Adrenal gland (tissue), 19 donors: ENCODE measurements around the gene LSM14B. TPM values are rescaled to one million over a fixed set of nuclear protein-coding genes. Genes with fewer than 3 reads are reported as not detected.

Source experiments
- DNase-seq, 7 donors: peaks; one replicate each; pipeline ENCODE4 v3.0.0-alpha.2; 2019 to 2020
- H3K27ac ChIP-seq, 5 donors: fragments of 200-600 bp; sonication (generic) in 4 of 5; 1 replicate in 3 of 5; 2 replicates in 2 of 5; pipeline versions ENCODE4 v1.5.1 to v1.8.0; 2016 to 2020; ENCODE audit warnings: mild to moderate bottlenecking in 1 of 5
- H3K27me3 ChIP-seq: fragments of 200-600 bp; 2 replicates; pipeline ENCODE4 v1.8.0; 2021
- H3K36me3 ChIP-seq, 2 donors: fragments of 200-600 bp; replicated peaks in 1 of 2; 1 replicate in 1 of 2; 2 replicates in 1 of 2; pipeline versions ENCODE4 v1.5.1 to v1.8.0; 2018 to 2022
- H3K4me1 ChIP-seq, 2 donors: fragments of 200-600 bp; replicated peaks in 1 of 2; 1 replicate in 1 of 2; 2 replicates in 1 of 2; pipeline versions ENCODE4 v1.5.1 to v1.8.0; 2018 to 2021
- H3K4me3 ChIP-seq, 4 donors: fragments of 200-600 bp; sonication (generic) in 3 of 4; one replicate each; pipeline ENCODE4 v1.5.1; 2016 to 2018
- H3K9me3 ChIP-seq, 3 donors: fragments of 200-600 bp; sonication (generic) in 1 of 3; replicated peaks in 1 of 3; 1 replicate in 2 of 3; 2 replicates in 1 of 3; pipeline versions ENCODE4 v1.5.1 to v1.8.0; 2016 to 2021
- CTCF ChIP-seq, 6 experiments: fragments of 450-650 bp in 4 of 6; fragments of 200-600 bp in 2 of 6; sonication (generic) in 1 of 6; IDR thresholded peaks; 1 replicate in 5 of 6; 2 replicates in 1 of 6; pipeline versions ENCODE4 v1.5.1 to v1.8.0; 2016 to 2021; ENCODE audit warnings: antibody characterized with exemption in 6 of 6, mild to moderate bottlenecking in 2 of 6, moderate library complexity in 1 of 6
- POLR2A ChIP-seq, 2 donors: fragments of 450-650 bp; IDR thresholded peaks; one replicate each; pipeline ENCODE4 v1.6.1; 2017; ENCODE audit warnings: antibody characterized with exemption in 2 of 2, mild to moderate bottlenecking in 2 of 2, moderate library complexity in 1 of 2
- WGBS, 4 donors: extraction: QIAGEN DNeasy Blood & Tissue Kit in 2 of 4; methylation state at CpG; one replicate each; pipeline versions ENCODE4 v1.1.5 to v1.1.7; 2013 to 2017; 5-methylcytosine and 5-hydroxymethylcytosine counted together
- intact Hi-C, 2 donors: fragments of 100-400 bp; cut with DNase I; formaldehyde crosslinking; loops; one replicate each; pipeline versions ENCODE4 v1.14.1 to v1.15.0; 2022 to 2023
- long read RNA-seq, 10 donors: library from polyadenylated mRNA in 3 of 10; unstranded in 2 of 10; stranded (forward) in 1 of 10; transcript quantifications; one replicate each; pipeline ENCODE4 v2.0.0 and lab custom pipeline, GENCODE V29; 2021 to 2026
- polyA plus RNA-seq, 3 donors: library from polyadenylated mRNA; stranded (reverse); fragments of 200-250 nt in 2 of 3; fragments of 350-450 nt in 1 of 3; fragmentation: Illumina TruSeq in 1 of 3; extraction: RNeasy Lipid Tissue Mini Kit (QIAGEN cat#74804) in 1 of 3; gene quantifications; one replicate each; pipeline ENCODE4 v1.2.3, GENCODE V29; 2013 to 2014
- total RNA-seq, 9 donors: library from RNA; depleted of rRNA in 4 of 9; stranded (reverse); fragments of >200 nt in 4 of 9; fragments of 120-200 nt in 1 of 9; fragmentation: NEBNext Ultra II Directional in 1 of 9; extraction: Animal tissue kit (Norgen Biotek cat#: 25700) in 1 of 9; gene quantifications; one replicate each; pipeline versions ENCODE4 v1.1.0 to v1.2.4, GENCODE V29; 2013 to 2023
- donor health status: healthy with polysubstance abuse.
- donor health status: Bipolar disorder and iron deficiency.
- donor health status: DM: yes; HTN: yes; CAD: no.
- donor health status: DM: no; HTN: no; CAD: no.
- donor health status: DM: no; HTN: no; CAD: no.
- donor health status: DM: yes; HTN: yes; CAD: no.

Gene LSM14B
- 10 to 100 TPM; 26.7 to 47.0 (median 34.8) TPM for total RNA-seq
- polyA plus RNA-seq: 10 to 100 TPM; 17.6 to 23.4 (median 19.2) TPM
- long read RNA-seq, donor 1, partial matches to known transcripts: 1,941 of 1,965 reads
- long read RNA-seq, donor 1, other reads (novel, unspliced or antisense): 21 of 1,965 reads
- long read RNA-seq, donor 2, partial matches to known transcripts: 997 of 1,008 reads
- long read RNA-seq, donor 2, other reads (novel, unspliced or antisense): 11 of 1,008 reads
- long read RNA-seq, donor 3, partial matches to known transcripts: 1,826 of 1,851 reads
- long read RNA-seq, donor 3, other reads (novel, unspliced or antisense): 22 of 1,851 reads
- long read RNA-seq, donor 4: 0 reads
- long read RNA-seq, donor 5, partial matches to known transcripts: 0 of 3 reads
- long read RNA-seq, donor 5, other reads (novel, unspliced or antisense): 3 of 3 reads
- long read RNA-seq, donor 6, partial matches to known transcripts: 0 of 1 reads
- long read RNA-seq, donor 6, other reads (novel, unspliced or antisense): 1 of 1 reads
- long read RNA-seq, donor 7, partial matches to known transcripts: 0 of 1 reads
- long read RNA-seq, donor 7, other reads (novel, unspliced or antisense): 0 of 1 reads
- long read RNA-seq, donor 8, partial matches to known transcripts: 0 of 3 reads
- long read RNA-seq, donor 8, other reads (novel, unspliced or antisense): 0 of 3 reads
- long read RNA-seq, donor 9, partial matches to known transcripts: 0 of 1 reads
- long read RNA-seq, donor 9, other reads (novel, unspliced or antisense): 0 of 1 reads
- long read RNA-seq, donor 10, partial matches to known transcripts: 888 of 896 reads
- long read RNA-seq, donor 10, other reads (novel, unspliced or antisense): 6 of 896 reads

DNA sequence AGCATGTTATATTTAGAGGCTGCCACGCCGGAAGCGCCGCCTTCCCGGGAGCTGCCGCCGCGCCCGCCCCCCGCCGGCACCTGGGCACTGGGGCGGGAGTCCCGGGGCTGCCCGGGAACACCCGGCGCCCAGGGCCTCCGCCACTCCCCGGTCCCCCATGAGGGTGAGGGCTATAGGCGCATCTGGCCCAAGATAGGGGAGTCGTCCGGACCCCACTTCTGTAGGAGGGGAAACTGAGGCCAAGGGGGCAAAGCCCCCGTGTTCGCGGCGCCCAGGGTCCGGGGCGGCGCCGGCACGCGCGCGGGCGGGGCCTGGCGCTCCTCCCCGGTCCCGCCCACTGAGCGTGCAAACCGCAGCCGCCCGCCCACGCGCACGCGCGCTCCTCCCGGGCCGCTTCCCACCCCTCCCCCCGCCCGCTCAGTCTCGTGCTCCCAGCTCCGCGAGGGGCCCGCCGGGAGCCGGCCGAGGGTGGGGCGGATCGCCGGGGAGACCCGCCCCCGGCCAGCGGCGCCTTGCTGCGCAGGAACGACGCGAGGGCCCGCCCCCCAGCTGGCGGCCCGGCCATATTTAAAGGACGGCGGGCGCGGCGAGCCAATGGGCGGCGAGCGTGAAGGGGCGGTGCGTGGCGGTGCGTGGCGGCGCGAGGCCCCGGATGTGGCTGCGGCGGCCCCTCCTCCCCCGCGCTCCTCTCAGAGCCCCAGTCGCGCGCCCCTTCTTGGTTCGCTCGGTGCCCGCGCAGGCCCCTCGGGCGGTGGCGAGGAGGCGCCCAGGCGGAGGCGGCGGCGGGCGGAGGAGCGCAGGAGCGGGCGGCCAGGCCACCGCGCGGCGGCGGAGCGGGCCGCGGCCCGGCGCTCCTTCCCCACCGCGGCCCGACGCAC lies at the start of gene LSM14B:
TSS of gene LSM14B (plus strand) at position 700 of the 878 bp plus-strand sequence. CDS start 192 bp downstream, outside the sequence.
- DNase-seq: peak; percentile 95 to 97 (median 96)
- Histone ChIP-seq H3K4me1 (peaks cover 9 to 15% of the 10 kb centered on the region in 2 donors), H3K9me3 (no peaks in the 10 kb centered on the region), H3K36me3 (peaks cover 0 to 21% of the 10 kb centered on the region in 2 donors), H3K27me3 (no peaks in the 10 kb centered on the region), H3K27ac (peak within 1 kb of the TSS; percentile 90 to 97 (median 96)), H3K4me3 (peak within 1 kb of the TSS; percentile 42 to 99 (median 54))
- intact Hi-C loops: no loop called here
- WGBS, 4 donors: 0 to 2% (median 0%) methylated on average over 11 to 124 of the region's 124 CpGs; no CpG with 5 or more reads in 1 of the 4 donors
- peak; percentile 72 to 74 for TF ChIP-seq POLR2A (IDR thresholded peaks at IDR 0.05)
- TF ChIP-seq CTCF (IDR thresholded peaks at IDR 0.05): no peak

- no peak for TF ChIP-seq POLR2A (IDR thresholded peaks at IDR 0.05)
- H3K27ac ChIP-seq: no peak overlapping the region
- intact Hi-C loops: no loop called here
Observed at GRCh38 chr20:62073323-62073722, 49.0 kb upstream of the LSM14B start.

DNA sequence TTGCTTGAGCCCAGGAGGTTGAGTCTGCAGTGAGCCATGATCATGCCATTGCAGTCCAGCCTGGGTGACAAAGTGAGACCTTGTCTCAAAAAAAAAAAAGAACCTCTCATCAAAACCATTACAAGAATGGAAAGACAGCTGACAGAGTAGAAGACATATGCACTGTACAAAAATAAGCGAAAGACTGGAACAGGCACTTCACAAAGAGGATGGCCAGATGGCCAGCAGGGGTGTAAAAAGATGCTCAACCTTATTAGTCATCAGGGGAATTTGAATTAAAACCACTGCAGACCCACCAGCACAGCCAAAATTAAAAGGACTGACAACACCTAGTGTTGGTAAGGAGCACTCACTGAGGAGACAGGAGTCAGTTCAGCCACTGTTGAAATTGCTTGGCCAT lies 43.1 kb upstream of the LSM14B start:
- Histone ChIP-seq H3K27me3 (no peaks in the 10 kb centered on the region), H3K27ac (no peak overlapping the region), H3K4me3 (no peak overlapping the region), H3K36me3 (no peaks in the 10 kb centered on the region), H3K9me3 (peaks cover 0 to 12% (median 0%) of the 10 kb centered on the region in 3 donors), H3K4me1 (no peaks in the 10 kb centered on the region)
- DNase-seq: no peak
- no peak for TF ChIP-seq POLR2A (IDR thresholded peaks at IDR 0.05)
- TF ChIP-seq CTCF (IDR thresholded peaks at IDR 0.05): no peak
- intact Hi-C loops: no loop called here
- WGBS, 4 donors: 97 to 100% (median 100%) methylated on average over 1 of the region's 1 CpG

More at GRCh38 chr20:62073323-62073722, 49.0 kb upstream of the LSM14B start:
- H3K9me3 ChIP-seq: peaks cover 0 to 12% (median 0%) of the 10 kb centered on the region in 3 donors
- peaks cover 0 to 5% of the 10 kb centered on the region in 2 donors for H3K4me1 ChIP-seq
- H3K4me3 ChIP-seq: no peak overlapping the region
- 84 to 91% (median 89%) methylated on average over 5 of the region's 5 CpGs for WGBS, 4 donors
- H3K27me3 ChIP-seq: no peaks in the 10 kb centered on the region
- H3K36me3 ChIP-seq: no peaks in the 10 kb centered on the region
- DNase-seq: no peak

DNA sequence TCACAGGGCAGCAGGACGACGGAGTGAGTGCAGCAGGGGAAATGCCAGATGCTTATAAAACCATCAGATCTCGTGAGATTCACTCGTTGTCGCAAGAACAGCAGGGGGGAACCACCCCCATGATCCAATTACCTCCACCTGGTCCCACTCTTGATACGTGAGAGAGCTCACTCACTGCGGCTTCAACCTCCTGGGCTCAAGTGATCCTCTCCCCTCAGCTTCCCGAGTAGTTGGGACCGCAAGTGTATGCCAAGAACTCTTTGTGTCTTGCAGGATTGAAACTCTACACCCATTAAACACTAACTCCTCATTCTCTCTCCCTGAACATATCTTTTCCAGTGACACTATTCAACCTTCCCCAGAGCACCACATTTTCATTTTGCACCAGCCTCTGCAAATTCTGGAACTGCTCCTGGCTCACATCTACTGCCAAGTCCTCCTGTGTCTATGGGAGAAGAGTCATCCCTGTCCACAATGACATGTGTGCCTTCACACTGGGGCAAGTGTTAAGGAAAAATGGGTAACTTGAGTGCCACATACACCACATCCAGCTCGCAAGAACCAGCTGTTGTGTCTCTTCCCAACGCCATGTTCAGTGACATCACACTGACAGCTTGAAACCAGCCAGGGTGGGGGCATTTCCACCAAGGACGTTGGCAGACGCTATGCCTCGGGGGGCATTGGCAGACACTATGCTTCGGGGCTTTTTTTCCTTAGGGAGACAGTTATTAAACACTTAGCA lies 41.9 kb upstream of the LSM14B start:
- WGBS, 4 donors: 55 to 62% (median 62%) methylated on average over 13 to 15 of the region's 15 CpGs
- TF ChIP-seq POLR2A (IDR thresholded peaks at IDR 0.05) (no peak), CTCF (IDR thresholded peaks at IDR 0.05) (no peak)
- DNase-seq: no peak
- Histone ChIP-seq H3K27me3 (no peaks in the 10 kb centered on the region), H3K4me1 (no peaks in the 10 kb centered on the region), H3K4me3 (no peak overlapping the region), H3K36me3 (no peaks in the 10 kb centered on the region), H3K9me3 (peaks cover 0 to 10% (median 0%) of the 10 kb centered on the region in 3 donors), H3K27ac (no peak overlapping the region)
- intact Hi-C loops: no loop called here
